Liver (tissue), 9 donors: ENCODE results near the gene RIMBP2. TPM values are rescaled to one million over a fixed set of nuclear protein-coding genes. Genes with fewer than 3 reads are reported as not detected.

Experiments
- DNase-seq: peaks from one replicate; pipeline ENCODE4 v3.0.0-alpha.2; 2017; ENCODE audit warnings: low spot score
- H3K27ac ChIP-seq, 2 donors: one replicate each; pipeline ENCODE4 v1.7.0; 2013; ENCODE audit warnings: inconsistent platforms in 2 of 2, low read length in 2 of 2, control low read depth in 1 of 2, low read depth in 1 of 2, mild to moderate bottlenecking in 1 of 2
- H3K27me3 ChIP-seq, 4 donors: one replicate each; pipeline versions ENCODE4 v1.6.1 to v1.7.0; 2013; ENCODE audit warnings: low read length in 3 of 4, inconsistent platforms in 1 of 4, mild to moderate bottlenecking in 1 of 4, moderate library complexity in 1 of 4; ENCODE audit not compliant: control insufficient read depth in 4 of 4, insufficient read depth in 4 of 4
- H3K36me3 ChIP-seq, 4 donors: one replicate each; pipeline versions ENCODE4 v1.6.1 to v1.7.0; 2013; ENCODE audit warnings: low read length in 3 of 4, mild to moderate bottlenecking in 3 of 4, low read depth in 1 of 4, moderate library complexity in 1 of 4; ENCODE audit not compliant: control insufficient read depth in 4 of 4, insufficient read depth in 3 of 4
- H3K4me1 ChIP-seq, 4 donors: one replicate each; pipeline versions ENCODE4 v1.6.1 to v1.7.0; 2013; ENCODE audit warnings: low read length in 3 of 4, mild to moderate bottlenecking in 3 of 4, moderate library complexity in 1 of 4; ENCODE audit not compliant: control insufficient read depth in 4 of 4, insufficient read depth in 4 of 4
- H3K4me3 ChIP-seq, 3 donors: one replicate each; pipeline versions ENCODE4 v1.6.1 to v1.7.0; 2013; ENCODE audit warnings: low read length in 3 of 3, control low read depth in 1 of 3, low read depth in 1 of 3, mild to moderate bottlenecking in 1 of 3
- H3K9ac ChIP-seq, 2 donors: one replicate each; pipeline ENCODE4 v1.7.0; 2013; ENCODE audit warnings: low read length in 2 of 2, mild to moderate bottlenecking in 2 of 2, moderate library complexity in 2 of 2, control low read depth in 1 of 2, low read depth in 1 of 2
- H3K9me3 ChIP-seq, 4 donors: one replicate each; pipeline versions ENCODE4 v1.6.1 to v1.7.0; 2013; ENCODE audit warnings: low read length in 3 of 4; ENCODE audit not compliant: control insufficient read depth in 4 of 4
- ATF3 ChIP-seq: IDR thresholded peaks from 2 replicates; pipeline ENCODE4 v1.6.1; 2016; ENCODE audit warnings: antibody characterized with exemption
- FOXA1 ChIP-seq: IDR thresholded peaks from 2 replicates; pipeline ENCODE4 v1.6.1; 2016; ENCODE audit warnings: antibody characterized with exemption
- FOXA2 ChIP-seq: IDR thresholded peaks from 2 replicates; pipeline ENCODE4 v1.6.1; 2016; ENCODE audit warnings: antibody characterized with exemption
- HNF4G ChIP-seq: IDR thresholded peaks from 2 replicates; pipeline ENCODE4 v1.6.1; 2016; ENCODE audit warnings: antibody characterized with exemption
- JUND ChIP-seq, 2 donors: IDR thresholded peaks; 2 replicates each; pipeline ENCODE4 v1.6.1; 2016; ENCODE audit warnings: antibody characterized with exemption in 2 of 2
- MAX ChIP-seq: IDR thresholded peaks from 2 replicates; pipeline ENCODE4 v1.6.1; 2016; ENCODE audit warnings: antibody characterized with exemption
- NR2F2 ChIP-seq: IDR thresholded peaks from 2 replicates; pipeline ENCODE4 v1.6.1; 2016; ENCODE audit warnings: antibody characterized with exemption
- REST ChIP-seq: IDR thresholded peaks from 2 replicates; pipeline ENCODE4 v1.6.1; 2016; ENCODE audit warnings: antibody characterized with exemption, mild to moderate bottlenecking
- RXRA ChIP-seq, 2 donors: IDR thresholded peaks; 2 replicates each; pipeline ENCODE4 v1.6.1; 2017 to 2018; ENCODE audit warnings: antibody characterized with exemption in 2 of 2, mild to moderate bottlenecking in 1 of 2
- SP1 ChIP-seq: IDR thresholded peaks from 2 replicates; pipeline ENCODE4 v1.6.1; 2018; ENCODE audit warnings: antibody characterized with exemption, mild to moderate bottlenecking
- TAF1 ChIP-seq: conservative IDR thresholded peaks from 2 replicates; pipeline ENCODE4 v1.6.1; 2016; ENCODE audit warnings: antibody characterized with exemption, mild to moderate bottlenecking
- ZBTB33 ChIP-seq: IDR thresholded peaks from 2 replicates; pipeline ENCODE4 v1.6.1; 2016; ENCODE audit warnings: antibody characterized with exemption
- whole genome bisulfite sequencing: extraction: QIAGEN DNeasy Blood & Tissue Kit; methylation state at CpG from one replicate; pipeline ENCODE4 v1.1.7; 2013; 5-methylcytosine and 5-hydroxymethylcytosine counted together
- polyA plus RNA-seq, 2 donors: library from polyadenylated mRNA; stranded (reverse) in 1 of 2; unstranded in 1 of 2; fragments of 200-250 nt in 1 of 2; fragments of >200 nt in 1 of 2; fragmentation: Nextera tagmentation in 1 of 2; extraction: Ambion mirVana in 1 of 2; gene quantifications; one replicate each; pipeline versions ENCODE4 v1.2.1 to v1.2.3, GENCODE V29; 2013 to 2015
- total RNA-seq, 2 donors: library from RNA; depleted of rRNA; stranded (reverse); fragments of >200 nt; gene quantifications; one replicate each; pipeline ENCODE4 v1.2.3, GENCODE V29; 2014
- donor health status: healthy.
- donor health status: healthy.
- donor health status: healthy.
- donor health status: healthy.
- donor health status: healthy.

The RIMBP2 gene
- total and polyA plus RNA-seq, 4 donors: 0.01 to 0.17 (median 0.09) TPM; not detected in 1

- Histone ChIP-seq H3K9me3 (peaks cover 0 to 4% (median 1%) of the 10 kb centered on the region in 4 donors), H3K4me3 (no peak overlapping the region), H3K4me1 (peaks cover 3 to 20% (median 12%) of the 10 kb centered on the region in 4 donors), H3K27me3 (peaks cover 2 to 15% (median 9%) of the 10 kb centered on the region in 4 donors), H3K9ac (no peak overlapping the region), H3K27ac (no peak overlapping the region), H3K36me3 (no peaks in the 10 kb centered on the region)
- DNase-seq: no peak
- WGBS: 89% methylated on average over 5 of the region's 5 CpGs
- no peak for TF ChIP-seq NR2F2
- TF ChIP-seq FOXA1: no peak
- no peak for TF ChIP-seq ATF3
- no peak for TF ChIP-seq MAX
- no peak for TF ChIP-seq RXRA (IDR thresholded peaks at IDR 0.05)
- no peak for TF ChIP-seq FOXA2
- TF ChIP-seq ZBTB33: no peak
- no peak for TF ChIP-seq SP1
- no peak for TF ChIP-seq TAF1
- no peak for TF ChIP-seq REST
- TF ChIP-seq HNF4G: no peak
- TF ChIP-seq JUND (IDR thresholded peaks at IDR 0.05): no peak
These were observed 1.7 kb upstream of the RIMBP2 start for GRCh38 chr12:130717752-130718151.

- DNase-seq: no peak
- Histone ChIP-seq H3K4me1 (peaks cover 3 to 20% (median 12%) of the 10 kb centered on the region in 4 donors), H3K27ac (no peak overlapping the region), H3K9me3 (peaks cover 0 to 2% (median 0%) of the 10 kb centered on the region in 4 donors), H3K9ac (no peak overlapping the region), H3K36me3 (no peaks in the 10 kb centered on the region), H3K4me3 (no peak overlapping the region), H3K27me3 (peaks cover 2 to 15% (median 9%) of the 10 kb centered on the region in 4 donors)
- WGBS: 17% methylated on average over 11 of the region's 11 CpGs
- TF ChIP-seq SP1: no peak
- TF ChIP-seq HNF4G: no peak
- TF ChIP-seq NR2F2: no peak
- TF ChIP-seq MAX: no peak
- no peak for TF ChIP-seq ATF3
These were observed 869 bp upstream of the RIMBP2 start for GRCh38 chr12:130716969-130717366.
